ENCODE data around the gene ZNF423.

Gene ZNF423

DNA sequence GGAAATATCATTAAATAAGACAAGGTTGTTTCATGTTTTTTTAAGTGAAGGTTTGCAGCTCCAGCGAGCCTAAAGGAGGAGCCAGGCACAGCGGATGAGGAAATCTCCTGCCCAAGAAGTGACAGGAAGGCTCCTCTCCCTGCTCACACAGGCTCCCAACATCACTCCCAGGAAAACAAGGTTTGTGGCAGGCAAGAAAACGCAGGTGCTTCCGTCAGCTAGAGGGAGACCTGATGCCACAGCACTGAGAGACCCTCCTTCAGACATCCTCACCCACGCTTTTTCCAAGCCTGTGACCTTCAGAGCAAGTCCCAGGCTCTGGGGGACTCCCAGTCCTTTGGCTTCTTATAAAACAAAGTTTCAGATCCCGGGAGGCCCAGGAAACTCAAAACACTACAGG, 89.7 kb downstream of the ZNF423 start:
- H3K27me3 ChIP-seq (ENCODE audit: insufficient read depth, low read depth, severe bottlenecking): no peaks in the 10 kb centered on the region
- H3K36me3 ChIP-seq: no peaks in the 10 kb centered on the region
- DNase-seq: no peak
- TF ChIP-seq, protein P1, sequence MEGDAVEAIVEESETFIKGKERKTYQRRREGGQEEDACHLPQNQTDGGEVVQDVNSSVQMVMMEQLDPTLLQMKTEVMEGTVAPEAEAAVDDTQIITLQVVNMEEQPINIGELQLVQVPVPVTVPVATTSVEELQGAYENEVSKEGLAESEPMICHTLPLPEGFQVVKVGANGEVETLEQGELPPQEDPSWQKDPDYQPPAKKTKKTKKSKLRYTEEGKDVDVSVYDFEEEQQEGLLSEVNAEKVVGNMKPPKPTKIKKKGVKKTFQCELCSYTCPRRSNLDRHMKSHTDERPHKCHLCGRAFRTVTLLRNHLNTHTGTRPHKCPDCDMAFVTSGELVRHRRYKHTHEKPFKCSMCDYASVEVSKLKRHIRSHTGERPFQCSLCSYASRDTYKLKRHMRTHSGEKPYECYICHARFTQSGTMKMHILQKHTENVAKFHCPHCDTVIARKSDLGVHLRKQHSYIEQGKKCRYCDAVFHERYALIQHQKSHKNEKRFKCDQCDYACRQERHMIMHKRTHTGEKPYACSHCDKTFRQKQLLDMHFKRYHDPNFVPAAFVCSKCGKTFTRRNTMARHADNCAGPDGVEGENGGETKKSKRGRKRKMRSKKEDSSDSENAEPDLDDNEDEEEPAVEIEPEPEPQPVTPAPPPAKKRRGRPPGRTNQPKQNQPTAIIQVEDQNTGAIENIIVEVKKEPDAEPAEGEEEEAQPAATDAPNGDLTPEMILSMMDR (IDR thresholded peaks at IDR 0.05; ENCODE audit: low read depth, low read length): no peak
- no peak overlapping the region for H3K4me3 ChIP-seq (ENCODE audit: low read depth, low read length)
- H3K9me3 ChIP-seq (ENCODE audit: severe bottlenecking): no peaks in the 10 kb centered on the region
- no peak overlapping the region for H3K27ac ChIP-seq

DNA sequence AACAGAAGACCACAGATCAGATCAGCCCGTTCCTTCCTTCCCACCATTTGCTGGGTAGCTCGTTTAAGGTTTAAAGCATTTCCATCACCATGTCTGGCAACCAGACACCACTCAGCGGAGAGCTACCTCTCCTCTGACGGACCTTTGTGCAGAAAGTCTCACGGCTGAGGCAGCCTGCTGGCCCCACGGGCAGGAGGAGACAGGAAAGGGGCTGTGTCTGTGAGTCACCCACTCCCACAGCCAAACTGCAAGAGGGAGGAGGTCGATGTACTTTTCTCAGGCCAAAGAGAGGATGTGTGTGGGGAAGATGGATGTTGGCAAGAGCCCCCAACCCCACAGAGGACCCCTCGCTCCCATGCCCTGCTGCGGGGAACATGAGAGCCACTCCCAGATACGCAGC, 92.1 kb downstream of the ZNF423 start:
- TF ChIP-seq, protein P1 (IDR thresholded peaks at IDR 0.05; ENCODE audit: low read depth, low read length): no peak
- H3K36me3 ChIP-seq: no peaks in the 10 kb centered on the region
- DNase-seq: no peak
- no peaks in the 10 kb centered on the region for H3K27me3 ChIP-seq (ENCODE audit: insufficient read depth, low read depth, severe bottlenecking)
- no peak overlapping the region for H3K4me3 ChIP-seq (ENCODE audit: low read depth, low read length)
- no peak overlapping the region for H3K27ac ChIP-seq
- no peaks in the 10 kb centered on the region for H3K9me3 ChIP-seq (ENCODE audit: severe bottlenecking)

DNA sequence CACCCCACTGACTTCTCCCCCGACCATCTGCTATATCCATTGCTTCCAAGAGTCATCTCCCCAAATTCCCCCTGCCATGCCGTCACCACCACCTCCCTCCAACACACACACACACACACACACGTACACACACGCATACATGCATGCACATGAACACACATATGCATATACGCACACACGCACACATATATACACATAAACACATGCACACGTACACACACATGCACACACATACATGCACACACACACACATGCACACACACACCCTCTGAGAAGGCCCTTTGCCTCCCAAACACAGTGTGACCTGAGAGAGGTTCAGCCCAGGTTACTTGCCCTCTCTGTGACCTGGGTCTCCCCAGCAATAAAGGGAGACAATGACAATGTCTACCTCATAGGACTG, 95.1 kb downstream of the ZNF423 start:
- DNase-seq: no peak
- no peaks in the 10 kb centered on the region for H3K9me3 ChIP-seq (ENCODE audit: severe bottlenecking)
- no peaks in the 10 kb centered on the region for H3K36me3 ChIP-seq
- TF ChIP-seq, protein P1 (IDR thresholded peaks at IDR 0.05; ENCODE audit: low read depth, low read length): no peak
- H3K4me3 ChIP-seq (ENCODE audit: low read depth, low read length): no peak overlapping the region
- no peak overlapping the region for H3K27ac ChIP-seq
- no peaks in the 10 kb centered on the region for H3K27me3 ChIP-seq (ENCODE audit: insufficient read depth, low read depth, severe bottlenecking)

DNA sequence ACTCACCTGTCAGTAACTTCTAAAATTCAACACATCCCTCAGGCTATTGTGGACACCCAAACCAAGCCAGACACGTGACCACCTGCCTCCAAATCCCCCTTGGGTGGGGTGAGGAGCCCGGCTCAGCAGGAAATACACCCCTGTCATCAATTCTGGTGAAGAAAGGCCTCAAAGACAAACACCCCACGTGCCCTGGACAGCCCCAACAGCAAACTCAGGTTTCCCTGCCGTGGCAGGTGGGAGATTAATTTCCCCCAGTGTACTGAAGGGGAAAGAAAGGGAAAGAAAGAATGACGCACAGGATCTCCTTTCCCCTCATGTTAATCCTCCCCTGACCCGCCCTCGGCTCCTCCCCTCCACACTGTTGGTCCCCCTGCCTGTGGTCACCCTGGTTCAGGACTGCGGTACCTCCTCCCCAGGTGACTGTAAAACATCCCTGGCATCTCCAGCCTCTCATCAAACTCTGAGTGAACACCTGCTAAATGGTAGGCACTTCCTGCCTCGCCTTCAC, 98.3 kb downstream of the ZNF423 start:
- peak; percentile 56 for DNase-seq
- no peak overlapping the region for H3K27ac ChIP-seq
- no peaks in the 10 kb centered on the region for H3K9me3 ChIP-seq (ENCODE audit: severe bottlenecking)
- no peak overlapping the region for H3K4me3 ChIP-seq (ENCODE audit: low read depth, low read length)
- TF ChIP-seq, protein P1 (IDR thresholded peaks at IDR 0.05; ENCODE audit: low read depth, low read length): no peak
- H3K36me3 ChIP-seq: no peaks in the 10 kb centered on the region
- no peaks in the 10 kb centered on the region for H3K27me3 ChIP-seq (ENCODE audit: insufficient read depth, low read depth, severe bottlenecking)

DNA sequence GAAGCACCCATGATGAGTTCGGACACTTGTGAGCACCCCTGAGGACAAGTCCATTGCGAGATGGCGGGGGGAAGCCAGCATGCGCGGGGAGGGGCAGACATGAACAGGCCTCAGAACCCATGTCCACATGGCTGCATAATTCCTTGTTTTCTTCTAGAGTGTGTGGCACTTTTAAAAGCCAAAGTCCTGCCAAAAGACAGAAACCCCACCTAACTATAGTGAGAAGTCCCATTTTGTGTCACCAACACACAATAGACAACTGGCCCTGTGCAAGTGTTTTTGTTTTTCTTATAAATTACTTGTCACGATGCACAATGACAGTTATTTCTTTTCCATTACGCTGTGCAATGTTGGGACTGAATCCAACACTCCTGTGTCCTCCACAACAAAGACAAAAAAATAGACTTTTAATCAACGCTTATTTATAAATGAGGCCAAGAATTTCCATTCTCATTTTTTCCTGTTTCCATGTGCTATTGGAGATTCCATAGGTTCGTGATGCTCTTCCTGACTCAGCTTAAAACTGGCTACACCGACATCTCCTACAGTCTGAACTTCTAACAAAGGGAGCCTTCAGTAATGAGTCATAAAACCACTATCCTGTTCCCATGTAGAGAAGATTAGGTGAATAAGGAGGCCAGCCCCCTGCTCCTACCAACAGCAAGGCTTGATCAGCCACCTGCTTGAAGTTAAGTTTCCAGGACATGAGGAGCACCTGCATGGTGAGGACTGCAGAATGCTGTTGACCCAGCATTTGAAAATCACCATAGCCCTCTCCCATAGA, 98.9 kb downstream of the ZNF423 start:
- Histone ChIP-seq H3K27ac (no peak overlapping the region), H3K36me3 (no peaks in the 10 kb centered on the region), H3K27me3 (ENCODE audit: insufficient read depth, low read depth, severe bottlenecking) (no peaks in the 10 kb centered on the region), H3K9me3 (ENCODE audit: severe bottlenecking) (no peaks in the 10 kb centered on the region), H3K4me3 (ENCODE audit: low read depth, low read length) (no peak overlapping the region)
- DNase-seq: no peak
- TF ChIP-seq, protein P1 (IDR thresholded peaks at IDR 0.05; ENCODE audit: low read depth, low read length): no peak
